AG09319 (cell line): Measurements from ENCODE around the gene SAP30BP.

Source experiments
- DNase-seq: peaks from one replicate; pipeline ENCODE4 v3.0.0-alpha.2; 2010; ENCODE audit warnings: low read depth; ENCODE audit errors: extremely low read depth
- CTCF ChIP-seq: IDR thresholded peaks from 2 replicates; pipeline ENCODE4 v1.5.1; 2011; ENCODE audit warnings: low read depth, mild to moderate bottlenecking, inconsistent platforms, low read length, moderate library complexity

Gene SAP30BP

GRCh38 chr17:75629157-75629556, 38.0 kb upstream of the SAP30BP start:
- no peak for DNase-seq

GRCh38 chr17:75630071-75630917, 36.8 kb upstream of the SAP30BP start:
- TF ChIP-seq CTCF, result no peak
- no peak for DNase-seq

More at GRCh38 chr17:75629157-75629556, 38.0 kb upstream of the SAP30BP start:
- TF ChIP-seq CTCF, result no peak

- DNase-seq, result no peak
- no peak for TF ChIP-seq CTCF
Measured at GRCh38 chr17:75631353-75631752, 35.8 kb upstream of the SAP30BP start.

GRCh38 chr17:75632428-75632827, 34.7 kb upstream of the SAP30BP start:
- TF ChIP-seq CTCF, result no peak
- DNase-seq, result no peak

GRCh38 chr17:75632863-75633485, 34.2 kb upstream of the SAP30BP start, which contains the start of gene SMIM5:
Gene SMIM5 (plus strand): TSS chr17:75633434. CDS start chr17:75640202, 6,768 bp downstream.
- peak; percentile 95 for TF ChIP-seq CTCF
- DNase-seq, result peak; percentile 63

- TF ChIP-seq CTCF, result peak; percentile 79
- DNase-seq, result peak; percentile 77
Measured at GRCh38 chr17:75633486-75634375, 33.4 kb upstream of the SAP30BP start.

- no peak for DNase-seq
- no peak for TF ChIP-seq CTCF
Measured at GRCh38 chr17:75634376-75634740, 32.8 kb upstream of the SAP30BP start.
